Islet precursor cell (in vitro differentiated cells): ENCODE results near the gene APBA1.
A peak's percentile ranks its signal among the peaks of the same experiment; 100 is the strongest.

ENCODE experiments used
- DNase-seq: peaks from one replicate; pipeline ENCODE4 v3.0.0-alpha.2; 2018

Gene APBA1

GRCh38 chr9:69515810-69516209, 156.4 kb downstream of the APBA1 start:
- no peak for DNase-seq

DNA sequence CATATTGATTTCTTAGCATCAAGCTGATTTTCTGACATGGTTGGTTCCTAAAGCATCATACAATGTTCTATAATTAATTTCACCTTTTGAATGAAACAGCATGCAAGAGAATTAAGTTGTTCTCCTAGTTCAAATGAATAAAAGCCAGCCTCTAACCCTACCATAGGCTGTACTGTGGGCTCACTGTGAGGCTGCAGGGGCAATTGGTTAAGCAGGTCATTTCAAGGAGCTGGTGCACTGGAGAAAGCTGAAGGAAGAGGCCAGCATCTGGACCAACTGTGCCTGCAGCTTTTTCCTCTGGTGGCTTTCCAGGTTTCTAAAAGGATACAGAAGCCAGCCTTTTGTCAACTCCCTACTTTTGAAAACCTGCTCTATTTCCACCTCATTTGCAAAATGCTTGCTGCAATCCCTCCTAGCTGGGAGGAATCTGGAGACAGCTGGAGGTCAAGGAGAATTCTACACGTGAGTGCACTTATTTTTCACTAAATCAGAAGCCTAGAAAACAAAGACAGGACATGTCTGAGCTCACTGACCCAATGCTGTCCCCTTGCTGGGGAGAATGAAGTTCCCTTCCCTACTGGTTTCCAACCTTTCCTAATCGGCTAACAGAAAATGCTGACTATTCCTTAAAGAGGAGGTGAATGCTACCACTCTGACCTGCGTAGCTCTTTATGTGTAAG, 158.9 kb downstream of the APBA1 start:
- no peak for DNase-seq

DNA sequence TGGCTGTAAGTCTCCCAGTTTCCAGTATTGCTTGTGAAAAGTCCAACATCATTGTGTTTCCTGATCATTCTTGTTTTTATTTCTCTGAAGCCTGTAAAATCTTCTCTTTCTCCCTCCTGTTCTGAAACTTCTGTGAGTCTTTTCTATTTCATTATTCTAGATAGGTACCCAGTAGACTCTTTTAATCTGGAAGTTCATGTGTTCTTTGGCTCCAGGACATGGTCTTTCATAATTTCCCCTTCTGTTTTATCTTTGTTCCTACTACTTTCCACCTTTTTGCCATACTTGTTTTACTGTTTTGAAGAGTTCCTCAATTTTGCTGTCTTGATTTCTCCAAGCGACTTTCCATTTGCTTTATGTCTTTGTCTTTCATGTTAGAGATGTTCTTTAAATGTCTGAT, 168.1 kb downstream of the APBA1 start:
- no peak for DNase-seq

DNA sequence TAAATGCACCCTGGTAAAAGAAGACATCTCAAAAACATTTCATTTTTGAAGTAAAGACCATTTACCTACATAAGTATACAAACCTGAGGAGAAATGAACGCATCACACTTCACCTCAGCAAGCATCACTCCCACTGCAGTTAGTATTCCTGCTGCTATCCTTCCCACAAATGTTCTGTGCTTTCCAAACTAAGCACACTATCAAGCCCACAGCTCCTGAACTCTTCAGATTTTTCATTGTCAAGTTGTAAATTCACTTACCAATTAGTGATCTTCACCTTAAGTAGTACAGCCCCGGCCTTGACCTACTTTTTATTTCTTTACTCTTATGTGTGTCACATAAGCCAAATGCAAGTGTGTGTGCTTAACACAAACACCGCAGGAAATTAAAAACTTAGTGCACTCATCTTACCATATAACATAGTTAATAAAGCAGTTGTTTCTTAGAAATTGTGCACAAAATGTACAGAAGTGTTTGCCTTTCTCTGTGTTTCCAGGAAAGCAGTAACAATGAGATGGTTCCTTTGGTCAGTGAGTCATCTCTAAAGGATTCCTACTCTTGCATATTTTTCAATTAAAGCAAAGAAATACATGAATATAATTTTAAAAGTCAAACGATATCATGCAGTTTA, 169.4 kb downstream of the APBA1 start:
- DNase-seq, result no peak

- DNase-seq, result no peak
Measured at GRCh38 chr9:69500896-69501295, 171.3 kb downstream of the APBA1 start.

- no peak for DNase-seq
Measured at GRCh38 chr9:69499959-69500358, 172.2 kb downstream of the APBA1 start.

- DNase-seq, result no peak
Measured at GRCh38 chr9:69499407-69499806, 172.8 kb downstream of the APBA1 start.

DNA sequence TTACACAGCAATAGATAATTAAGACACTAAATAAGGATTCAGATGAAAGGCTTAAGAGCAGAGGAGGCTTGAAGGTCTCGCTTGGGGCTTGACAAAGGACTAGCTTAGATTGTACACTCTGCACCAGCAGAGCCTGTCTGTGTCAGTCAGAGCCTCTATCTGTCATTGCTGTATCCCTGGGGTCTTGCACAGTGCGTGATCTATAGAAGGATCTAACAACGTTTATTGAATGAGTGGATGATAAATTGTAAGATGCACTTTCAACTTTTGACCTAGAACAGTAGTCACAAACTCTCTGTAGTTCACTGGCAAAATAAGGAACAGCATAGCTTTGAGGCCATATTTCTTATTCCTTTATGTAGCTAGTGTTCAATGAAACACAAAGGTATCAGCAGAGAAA, 173.7 kb downstream of the APBA1 start:
- no peak for DNase-seq

DNA sequence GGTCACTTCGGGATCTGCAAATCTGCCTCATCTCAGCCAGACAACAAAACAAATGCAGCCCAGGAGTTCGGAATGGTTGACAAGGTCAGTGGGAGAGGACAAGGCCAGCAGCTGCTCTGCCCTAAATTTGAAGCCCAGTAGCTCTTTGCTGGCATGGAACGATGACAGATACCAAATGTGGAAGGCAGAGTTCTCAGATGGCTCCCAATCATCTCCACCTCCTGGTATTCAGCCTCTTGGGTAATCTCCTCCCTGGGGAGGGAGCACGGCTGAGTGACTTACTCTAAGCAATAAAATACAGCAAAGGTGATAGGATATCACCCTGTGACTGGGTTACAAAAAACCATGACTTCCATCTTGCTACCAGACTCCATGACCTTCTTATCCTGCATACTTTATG, 174.4 kb downstream of the APBA1 start:
- peak; percentile 36 for DNase-seq

- no peak for DNase-seq
Measured at GRCh38 chr9:69496846-69497450, 175.2 kb downstream of the APBA1 start.

GRCh38 chr9:69495296-69495695, 176.9 kb downstream of the APBA1 start:
- peak; percentile 27 for DNase-seq

DNA sequence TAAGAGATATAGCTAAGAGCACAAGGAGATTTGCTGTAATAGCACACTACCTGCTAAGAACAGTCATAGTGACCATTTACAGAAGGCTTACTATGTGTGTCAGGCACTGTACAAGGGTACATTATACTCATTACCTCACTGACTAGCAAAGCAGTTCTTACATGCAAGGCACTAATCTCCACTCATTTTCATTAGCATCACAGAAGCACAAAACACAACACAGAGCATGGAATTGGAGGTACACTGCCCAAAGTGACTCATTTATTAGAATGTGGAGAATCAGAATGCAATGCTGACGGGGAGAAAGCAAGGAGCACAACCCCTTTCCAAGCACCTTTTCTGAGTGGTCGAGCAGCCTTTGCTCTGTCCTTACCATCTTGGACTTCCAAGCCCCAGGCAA, 177.4 kb downstream of the APBA1 start:
- peak; percentile 42 for DNase-seq

GRCh38 chr9:69494208-69494607, 178.0 kb downstream of the APBA1 start:
- DNase-seq, result peak; percentile 29

GRCh38 chr9:69486498-69486897, 185.7 kb downstream of the APBA1 start:
- DNase-seq, result peak; percentile 33

DNA sequence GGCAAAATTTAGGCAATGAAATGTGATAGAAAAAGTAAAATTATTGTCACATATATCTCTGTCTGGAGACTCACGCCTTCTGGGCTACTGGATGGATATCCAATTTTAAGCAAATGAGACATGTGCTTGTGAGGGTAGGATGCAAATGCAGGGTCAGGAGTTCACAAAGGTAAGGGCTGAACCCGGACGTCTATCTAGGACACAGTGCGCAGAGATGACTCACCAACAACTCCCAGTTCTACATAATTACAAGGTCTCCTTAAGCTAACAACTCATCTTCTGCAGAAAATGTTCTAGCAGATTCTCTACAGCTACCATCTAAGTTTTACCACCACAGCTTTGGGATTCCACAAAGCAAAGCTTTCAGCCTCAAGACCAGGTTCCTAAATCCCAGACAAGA, 186.7 kb downstream of the APBA1 start:
- DNase-seq, result no peak

DNA sequence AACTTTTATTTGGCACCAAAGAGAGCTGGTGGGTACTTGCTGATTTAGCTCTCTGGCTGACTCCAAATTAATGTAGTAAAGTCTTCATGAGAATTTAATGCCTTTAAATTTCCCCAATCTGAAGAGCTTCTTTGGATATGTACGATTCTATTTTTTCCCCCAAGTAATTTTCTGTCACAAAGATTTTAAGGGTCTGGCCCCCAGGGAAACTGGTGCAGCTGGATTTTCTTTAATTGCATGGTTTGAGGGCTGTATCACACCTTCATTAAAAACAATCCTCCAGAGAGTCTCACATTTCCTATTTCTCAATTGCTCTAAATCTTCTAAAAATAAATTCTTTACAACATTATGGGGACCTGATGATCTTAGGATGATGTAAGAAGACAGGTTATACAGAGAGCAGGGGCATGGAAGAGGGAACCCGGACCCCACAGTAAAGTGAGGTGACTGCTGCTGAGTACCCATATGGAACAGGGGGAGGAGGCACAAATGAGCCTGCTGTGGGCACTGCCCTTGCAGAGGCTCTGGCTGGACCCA, 188.2 kb downstream of the APBA1 start:
- DNase-seq, result no peak

DNA sequence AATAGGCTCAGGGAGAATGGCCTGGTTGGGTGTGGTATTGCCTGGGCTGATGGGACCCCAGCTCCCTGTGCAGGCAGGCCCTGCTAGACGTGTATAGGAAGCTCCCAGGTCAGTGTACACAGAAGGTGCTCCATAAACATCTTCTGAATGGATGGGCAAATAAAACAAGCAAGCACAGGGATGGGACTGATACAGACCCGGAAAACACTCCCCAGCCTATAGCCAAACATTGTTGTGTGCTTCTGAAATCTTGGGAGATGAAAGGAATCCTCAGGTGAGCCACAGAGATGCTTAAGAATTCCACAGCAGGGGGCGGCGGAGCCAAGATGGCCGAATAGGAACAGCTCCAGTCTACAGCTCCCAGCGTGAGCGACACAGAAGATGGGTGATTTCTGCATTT, 195.4 kb downstream of the APBA1 start:
- DNase-seq, result no peak

- no peak for DNase-seq
Measured at GRCh38 chr9:69476016-69476415, 196.2 kb downstream of the APBA1 start.

GRCh38 chr9:69474821-69475220, 197.3 kb downstream of the APBA1 start:
- DNase-seq, result no peak

DNA sequence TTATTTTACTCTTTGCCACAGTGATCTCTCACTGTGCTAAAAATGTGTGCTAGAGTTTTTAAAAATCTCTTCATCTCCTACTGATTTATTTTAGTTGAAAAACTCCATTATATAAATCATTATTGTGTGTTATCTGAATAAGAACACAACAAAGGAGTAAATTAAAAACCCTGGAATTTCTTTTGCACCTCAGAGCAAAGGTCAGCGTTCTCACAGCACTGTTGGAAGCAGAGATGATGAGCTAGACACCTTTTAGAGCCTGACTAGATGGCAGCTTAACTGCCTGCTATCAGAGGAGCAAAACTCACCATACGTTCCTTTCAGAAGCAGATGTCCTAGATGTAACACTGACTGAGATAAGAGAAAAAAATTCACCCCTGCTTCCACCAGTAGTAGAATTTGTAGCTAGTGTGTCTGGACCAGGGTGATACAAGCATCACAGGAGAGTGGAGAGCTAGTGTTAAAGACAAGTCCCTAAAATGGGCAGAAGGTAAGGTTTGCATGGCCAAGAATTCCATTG, 200.0 kb downstream of the APBA1 start:
- no peak for DNase-seq

- no peak for DNase-seq
Measured at GRCh38 chr9:69471433-69471832, 200.7 kb downstream of the APBA1 start.

GRCh38 chr9:69470186-69470977, 201.8 kb downstream of the APBA1 start:
- no peak for DNase-seq

DNA sequence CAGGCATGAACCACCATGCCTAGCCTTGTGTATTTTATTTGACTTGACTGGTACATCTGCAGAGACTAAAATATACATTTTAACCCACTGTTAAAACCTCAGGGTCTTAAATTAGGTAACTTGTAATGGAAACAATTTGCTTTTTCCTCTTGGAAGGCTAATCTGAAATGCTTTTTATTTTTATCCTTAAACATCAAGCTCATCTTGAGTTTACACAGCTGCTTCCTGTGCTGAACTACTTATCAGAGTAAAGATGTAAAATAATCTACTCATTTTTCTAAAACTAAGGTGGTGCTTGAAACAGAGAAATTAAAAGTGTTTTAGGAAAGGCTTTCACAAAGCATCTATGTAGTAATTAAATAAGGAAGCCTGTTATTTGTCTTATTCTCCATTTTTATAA, 203.0 kb downstream of the APBA1 start:
- DNase-seq, result no peak
